Keratinocyte (primary cell): Measurements from ENCODE around the gene DLX3.

Source experiments
- EZH2 ChIP-seq: IDR thresholded peaks from one replicate; pipeline ENCODE4 v1.6.1; 2012; ENCODE audit warnings: inconsistent platforms, mild to moderate bottlenecking, low read length, moderate library complexity
- TF ChIP-seq, protein P1 (sequence below), 3 experiments: IDR thresholded peaks in 1 of 3; conservative IDR thresholded peaks in 1 of 3; optimal IDR thresholded peaks in 1 of 3; 2 replicates in 2 of 3; 3 replicates in 1 of 3; pipeline versions ENCODE3 to v1.5.1; 2011; ENCODE audit warnings: low read length in 3 of 3, mild to moderate bottlenecking in 3 of 3, moderate library complexity in 2 of 3, control low read depth in 1 of 3, inconsistent platforms in 1 of 3; ENCODE audit not compliant: insufficient read depth in 2 of 3; ENCODE audit errors: extremely low read depth in 1 of 3

DNA sequence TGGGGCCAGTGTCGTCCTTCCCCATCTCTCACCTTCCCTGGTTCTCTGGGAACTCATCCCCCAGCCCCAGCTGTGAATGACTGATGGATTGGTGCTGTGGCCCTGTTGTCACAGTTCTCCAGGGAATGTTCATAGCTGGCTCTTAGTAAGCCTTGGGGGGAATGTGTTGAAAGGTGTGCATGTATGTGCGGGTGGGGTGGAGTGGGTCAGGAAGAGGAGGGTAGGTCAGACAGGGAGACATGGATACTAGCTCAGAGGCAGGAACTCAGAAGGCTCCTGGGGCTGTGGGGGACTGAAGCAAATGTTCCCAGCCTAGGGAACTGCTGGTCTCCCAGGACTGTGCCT, 21.8 kb downstream of the DLX3 start:
- TF ChIP-seq, protein P1, sequence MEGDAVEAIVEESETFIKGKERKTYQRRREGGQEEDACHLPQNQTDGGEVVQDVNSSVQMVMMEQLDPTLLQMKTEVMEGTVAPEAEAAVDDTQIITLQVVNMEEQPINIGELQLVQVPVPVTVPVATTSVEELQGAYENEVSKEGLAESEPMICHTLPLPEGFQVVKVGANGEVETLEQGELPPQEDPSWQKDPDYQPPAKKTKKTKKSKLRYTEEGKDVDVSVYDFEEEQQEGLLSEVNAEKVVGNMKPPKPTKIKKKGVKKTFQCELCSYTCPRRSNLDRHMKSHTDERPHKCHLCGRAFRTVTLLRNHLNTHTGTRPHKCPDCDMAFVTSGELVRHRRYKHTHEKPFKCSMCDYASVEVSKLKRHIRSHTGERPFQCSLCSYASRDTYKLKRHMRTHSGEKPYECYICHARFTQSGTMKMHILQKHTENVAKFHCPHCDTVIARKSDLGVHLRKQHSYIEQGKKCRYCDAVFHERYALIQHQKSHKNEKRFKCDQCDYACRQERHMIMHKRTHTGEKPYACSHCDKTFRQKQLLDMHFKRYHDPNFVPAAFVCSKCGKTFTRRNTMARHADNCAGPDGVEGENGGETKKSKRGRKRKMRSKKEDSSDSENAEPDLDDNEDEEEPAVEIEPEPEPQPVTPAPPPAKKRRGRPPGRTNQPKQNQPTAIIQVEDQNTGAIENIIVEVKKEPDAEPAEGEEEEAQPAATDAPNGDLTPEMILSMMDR (optimal IDR thresholded peaks at IDR 0.05 in 1 of 3, IDR thresholded peaks at IDR 0.05 in 1 of 3, conservative IDR thresholded peaks at IDR 0.05 in 1 of 3; ENCODE audit: extremely low read depth in 1 of 3, insufficient read depth in 2 of 3, low read length in 3 of 3), result no peak
- no peak for TF ChIP-seq EZH2
